ENCODE results near the gene TIAM2. TPM values are rescaled to one million over a fixed set of nuclear protein-coding genes. Genes with fewer than 3 reads are reported as not detected.

Gene TIAM2
- total RNA-seq, 4 donors from 2014 or later = 4.8 to 11.4 (median 6.7) TPM

DNA sequence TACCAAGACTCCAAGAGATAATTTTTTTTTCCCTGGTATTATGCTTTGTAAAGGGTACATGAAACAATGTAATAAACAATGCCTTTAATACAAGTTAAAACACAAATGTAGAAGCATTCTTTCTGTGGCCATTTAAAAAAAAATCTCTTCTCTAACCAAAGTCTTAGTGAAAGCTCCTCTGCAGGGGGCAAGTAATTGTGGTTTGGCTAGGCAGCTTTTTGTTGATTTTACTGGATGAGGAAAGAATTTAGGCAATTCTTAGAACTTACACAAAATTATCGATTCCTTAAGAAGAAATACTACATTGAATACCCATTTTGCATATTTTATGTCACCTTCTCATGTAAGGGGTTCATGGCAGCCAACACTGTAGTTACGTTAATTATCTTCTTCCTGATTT, 306.8 kb downstream of the TIAM2 start:
- Histone ChIP-seq H3K4me1 (no peaks in the 10 kb centered on the region), H3K4me3 (no peak overlapping the region), H3K9me3 (no peaks in the 10 kb centered on the region), H3K27ac (no peak overlapping the region), H3K36me3 (peaks cover 33% of the 10 kb centered on the region), H3K27me3 (no peaks in the 10 kb centered on the region)
- WGBS = 88% methylated on average over 2 of the region's 2 CpGs
- DNase-seq (ENCODE audit: low spot score in 2 of 2) = no peak
- TF ChIP-seq, protein P1, sequence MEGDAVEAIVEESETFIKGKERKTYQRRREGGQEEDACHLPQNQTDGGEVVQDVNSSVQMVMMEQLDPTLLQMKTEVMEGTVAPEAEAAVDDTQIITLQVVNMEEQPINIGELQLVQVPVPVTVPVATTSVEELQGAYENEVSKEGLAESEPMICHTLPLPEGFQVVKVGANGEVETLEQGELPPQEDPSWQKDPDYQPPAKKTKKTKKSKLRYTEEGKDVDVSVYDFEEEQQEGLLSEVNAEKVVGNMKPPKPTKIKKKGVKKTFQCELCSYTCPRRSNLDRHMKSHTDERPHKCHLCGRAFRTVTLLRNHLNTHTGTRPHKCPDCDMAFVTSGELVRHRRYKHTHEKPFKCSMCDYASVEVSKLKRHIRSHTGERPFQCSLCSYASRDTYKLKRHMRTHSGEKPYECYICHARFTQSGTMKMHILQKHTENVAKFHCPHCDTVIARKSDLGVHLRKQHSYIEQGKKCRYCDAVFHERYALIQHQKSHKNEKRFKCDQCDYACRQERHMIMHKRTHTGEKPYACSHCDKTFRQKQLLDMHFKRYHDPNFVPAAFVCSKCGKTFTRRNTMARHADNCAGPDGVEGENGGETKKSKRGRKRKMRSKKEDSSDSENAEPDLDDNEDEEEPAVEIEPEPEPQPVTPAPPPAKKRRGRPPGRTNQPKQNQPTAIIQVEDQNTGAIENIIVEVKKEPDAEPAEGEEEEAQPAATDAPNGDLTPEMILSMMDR (IDR thresholded peaks at IDR 0.05) = no peak
- no peak for TF ChIP-seq POLR2AphosphoS5 (IDR thresholded peaks at IDR 0.05)
- TF ChIP-seq EP300 (IDR thresholded peaks at IDR 0.05) = no peak
- TF ChIP-seq POLR2A (IDR thresholded peaks at IDR 0.05) = no peak

DNA sequence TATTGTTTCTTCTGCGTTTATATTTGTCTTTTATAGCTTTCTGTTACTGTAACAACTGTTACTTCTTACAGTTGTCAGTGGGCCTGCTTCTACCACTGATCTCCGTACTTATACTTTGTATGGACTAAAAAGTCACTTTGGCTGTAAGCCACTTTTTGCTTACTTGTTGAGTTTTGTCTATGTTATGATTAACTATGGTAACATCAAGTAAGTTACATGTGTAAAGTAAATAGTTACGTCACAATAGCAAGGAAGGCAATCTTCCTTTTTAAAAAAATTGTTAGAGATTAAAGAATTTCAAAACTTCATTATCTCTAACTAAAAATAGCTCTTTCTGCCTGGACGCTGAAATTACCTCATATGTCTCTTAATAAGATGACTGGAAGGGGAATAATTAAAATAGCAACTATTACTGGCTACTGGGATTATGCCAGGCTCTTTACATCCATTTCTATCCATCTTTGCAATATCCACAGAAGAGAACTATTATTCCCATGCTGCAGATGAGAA, 308.3 kb downstream of the TIAM2 start:
- Histone ChIP-seq H3K36me3 (peaks cover 33% of the 10 kb centered on the region), H3K9me3 (no peaks in the 10 kb centered on the region), H3K27me3 (no peaks in the 10 kb centered on the region), H3K27ac (no peak overlapping the region), H3K4me1 (no peaks in the 10 kb centered on the region), H3K4me3 (no peak overlapping the region)
- TF ChIP-seq EP300 (IDR thresholded peaks at IDR 0.05) = no peak
- TF ChIP-seq POLR2A (IDR thresholded peaks at IDR 0.05) = no peak
- TF ChIP-seq, protein P1 (IDR thresholded peaks at IDR 0.05) = no peak
- TF ChIP-seq POLR2AphosphoS5 (IDR thresholded peaks at IDR 0.05) = no peak
- 63% methylated on average over 4 of the region's 4 CpGs for WGBS
- no peak for DNase-seq (ENCODE audit: low spot score in 2 of 2)

DNA sequence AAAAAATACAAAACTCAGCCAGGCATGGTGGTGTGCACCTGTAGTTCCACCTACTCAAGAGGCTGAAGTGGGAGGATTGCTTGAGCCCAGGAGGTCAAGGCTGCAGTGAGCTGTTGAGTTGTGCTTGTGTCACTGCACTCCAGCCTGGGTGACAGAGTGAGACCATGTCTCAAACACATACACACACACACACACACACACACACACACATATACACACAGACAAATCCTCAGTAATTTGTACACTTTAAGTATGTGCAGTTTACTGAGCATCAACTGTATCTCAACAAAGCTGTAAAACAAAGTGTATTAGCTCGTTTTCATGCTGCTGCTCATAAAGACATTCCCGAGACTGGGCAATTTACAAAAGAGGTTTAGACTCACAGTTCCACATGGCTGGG, 311.8 kb downstream of the TIAM2 start:
- H3K4me1 ChIP-seq = no peaks in the 10 kb centered on the region
- H3K4me3 ChIP-seq = no peak overlapping the region
- H3K27me3 ChIP-seq = no peaks in the 10 kb centered on the region
- no peak for DNase-seq (ENCODE audit: low spot score in 2 of 2)
- H3K36me3 ChIP-seq = peaks cover 31% of the 10 kb centered on the region
- H3K27ac ChIP-seq = no peak overlapping the region
- no peak for TF ChIP-seq POLR2A (IDR thresholded peaks at IDR 0.05)
- TF ChIP-seq POLR2AphosphoS5 (IDR thresholded peaks at IDR 0.05) = no peak
- no peak for TF ChIP-seq EP300 (IDR thresholded peaks at IDR 0.05)
- TF ChIP-seq, protein P1 (IDR thresholded peaks at IDR 0.05) = no peak
- WGBS = 65% methylated on average over 2 of the region's 2 CpGs
- no peaks in the 10 kb centered on the region for H3K9me3 ChIP-seq
